HEK293T (cell line): ENCODE results near the gene LARP4B.

ENCODE experiments used
- SP1 ChIP-seq: fragments of 450-650 bp; IDR thresholded peaks from 2 replicates; pipeline ENCODE4 v1.6.1; 2017
- SUZ12 ChIP-seq: fragments of 450-650 bp; IDR thresholded peaks from 2 replicates; pipeline ENCODE4 v1.6.1; 2016; ENCODE audit warnings: mild to moderate bottlenecking

DNA sequence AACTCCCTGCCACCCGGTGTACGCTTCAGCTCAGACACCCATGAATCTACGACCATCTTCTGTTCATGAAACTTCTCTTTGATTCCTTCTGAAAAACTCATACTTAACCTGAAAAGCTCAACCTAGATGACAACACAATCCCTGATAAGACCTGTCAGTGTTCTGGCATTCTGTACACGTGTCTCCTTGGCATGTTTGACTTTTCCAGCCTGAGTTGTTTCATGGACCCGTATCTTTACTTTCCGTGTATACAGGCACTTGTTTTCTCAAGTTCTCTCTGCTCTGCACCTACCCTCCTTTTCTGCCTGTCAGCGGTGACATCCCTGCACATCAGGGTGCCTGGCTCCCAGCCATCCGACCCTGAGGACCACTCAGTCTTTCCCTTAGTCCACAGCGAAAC is 103.3 kb downstream of the LARP4B start:
- TF ChIP-seq SP1: no peak
- TF ChIP-seq SUZ12: no peak
